Activated CD8-positive, alpha-beta T cell treated with anti-CD3 and anti-CD28 coated beads for 36 hours (primary cell): ENCODE data around the gene SCIMP. TPM values are rescaled to one million over a fixed set of nuclear protein-coding genes. Genes with fewer than 3 reads are reported as not detected.
"Not testable (repeated sequence)": the region's sequence is repeated elsewhere in the genome, so short reads cannot be mapped to it uniquely, and the experiment has no call there.

Source experiments
- ATAC-seq: fragments of 200-7000 bp; cut with Tn5 transposase; one replicate; pipeline ENCODE4 v1.10.0; 2021; ENCODE audit warnings: mild to moderate bottlenecking, moderate library complexity
- CTCF ChIA-PET: fragments of 350-600 bp; sonication (Branson Sonifier 250); formaldehyde crosslinking; loops from one replicate; lab custom pipeline; 2021; ENCODE audit warnings: antibody characterized with exemption; lab: Charles Lee
- POLR2A ChIA-PET: fragments of 350-600 bp; sonication (Branson Sonifier 250); formaldehyde crosslinking; loops from one replicate; lab custom pipeline; 2021; ENCODE audit warnings: antibody characterized with exemption; lab: Charles Lee
- DNase-seq: peaks from one replicate; pipeline ENCODE4 v3.0.0-alpha.2; 2020
- H3K27ac Mint-ChIP-seq: one replicate; pipeline ENCODE4 v1.8.0; 2021; ENCODE audit warnings: mild to moderate bottlenecking, mixed read lengths
- H3K27me3 Mint-ChIP-seq: one replicate; pipeline ENCODE4 v1.8.0; 2021; ENCODE audit warnings: mixed read lengths
- H3K36me3 Mint-ChIP-seq: one replicate; pipeline ENCODE4 v1.8.0; 2021; ENCODE audit warnings: low read depth, mixed read lengths
- H3K4me1 Mint-ChIP-seq: one replicate; pipeline ENCODE4 v1.8.0; 2021; ENCODE audit warnings: low read depth, mixed read lengths
- H3K4me3 Mint-ChIP-seq: one replicate; pipeline ENCODE4 v1.8.0; 2021; ENCODE audit warnings: mild to moderate bottlenecking, moderate library complexity, mixed read lengths
- H3K9me3 Mint-ChIP-seq: one replicate; pipeline ENCODE4 v1.8.0; 2021; ENCODE audit warnings: mixed read lengths
- CTCF ChIP-seq: fragments of 200-600 bp; IDR thresholded peaks from one replicate; pipeline ENCODE4 v1.8.0; 2022; ENCODE audit warnings: antibody characterized with exemption, mild to moderate bottlenecking
- intact Hi-C: fragments of 100-400 bp; cut with micrococcal nuclease; formaldehyde crosslinking; loops from one replicate; pipeline ENCODE4 v1.10.0; 2022
- total RNA-seq, 2 experiments: library from RNA; stranded (reverse); gene quantifications; one replicate each; pipeline ENCODE4 v1.2.3, GENCODE V29; 2021

SCIMP gene
- total RNA-seq, 2 experiments from 2014 or later, result 0.13 to 0.54 TPM

GRCh38 chr17:5237541-5238016, 2.9 kb upstream of the SCIMP start:
- Mint-ChIP-seq H3K27me3 (no peaks in the 10 kb centered on the region), H3K9me3 (peaks cover 4% of the 10 kb centered on the region), H3K4me3 (no peak overlapping the region), H3K27ac (peak overlapping the region; percentile 68), H3K36me3 (no peaks in the 10 kb centered on the region), H3K4me1 (peaks cover 41% of the 10 kb centered on the region)
- peak; percentile 63 for TF ChIP-seq CTCF
- DNase-seq (peak; percentile 81), ATAC-seq (peak; percentile 72)
- POLR2A ChIA-PET, result interaction anchor here (1.8 to 2.3 kb wide), 2 partner anchors 11 to 44 kb away, joined by 5 to 8 read pairs; partner anchors contain the start of gene RABEP1
- CTCF ChIA-PET, result interaction anchor here (0.6 to 4.3 kb wide), 15 partner anchors 9 to 125 kb away, joined by 3 to 27 read pairs (median 3); partner anchors contain the start of gene ZNF594
- intact Hi-C loops, result loop anchor here (5.0 kb wide), 1 partner anchor 40 kb away; no protein-coding TSS in a partner anchor

GRCh38 chr17:5236938-5237540, 2.4 kb upstream of the SCIMP start:
- ATAC-seq, result no peak
- no peak for TF ChIP-seq CTCF
- Mint-ChIP-seq H3K27ac (peak overlapping the region; percentile 68), H3K4me3 (no peak overlapping the region), H3K9me3 (peaks cover 4% of the 10 kb centered on the region), H3K27me3 (no peaks in the 10 kb centered on the region), H3K4me1 (peaks cover 36% of the 10 kb centered on the region), H3K36me3 (no peaks in the 10 kb centered on the region)
- intact Hi-C loops, result loop anchor here (5.0 kb wide), 1 partner anchor 40 kb away; no protein-coding TSS in a partner anchor
- POLR2A ChIA-PET, result interaction anchor here (1.8 to 2.3 kb wide), 2 partner anchors 10 to 45 kb away, joined by 5 to 8 read pairs; partner anchors contain the start of gene RABEP1
- no peak for DNase-seq
- CTCF ChIA-PET, result interaction anchor here (0.9 to 4.3 kb wide), 8 partner anchors 9 to 45 kb away, joined by 3 to 27 read pairs (median 8); partner anchors contain the start of gene ZNF594

- intact Hi-C loops, H3K27ac Mint-ChIP-seq, DNase-seq, ATAC-seq, H3K27me3 Mint-ChIP-seq, H3K9me3 Mint-ChIP-seq, H3K36me3 Mint-ChIP-seq, CTCF ChIA-PET, H3K4me3 Mint-ChIP-seq, POLR2A ChIA-PET: not testable (repeated sequence)
- H3K4me1 Mint-ChIP-seq, result peaks cover 31% of the 10 kb centered on the region
These were observed 1.2 kb downstream of the SCIMP start for GRCh38 chr17:5233492-5233891.

- peaks cover 36% of the 10 kb centered on the region for H3K4me1 Mint-ChIP-seq
- peak overlapping the region; percentile 95 for H3K27ac Mint-ChIP-seq
- H3K27me3 Mint-ChIP-seq, result no peaks in the 10 kb centered on the region
- no peaks in the 10 kb centered on the region for H3K9me3 Mint-ChIP-seq
- DNase-seq (peak; percentile 77), ATAC-seq (peak; percentile 94)
- H3K36me3 Mint-ChIP-seq, result peaks cover 17% of the 10 kb centered on the region
- intact Hi-C loops, result no loop called here
- no peak for TF ChIP-seq CTCF
- CTCF ChIA-PET, result interaction anchor here (0.8 to 2.9 kb wide), 6 partner anchors 9 to 29 kb away, joined by 3 to 10 read pairs (median 6); no protein-coding TSS in a partner anchor
- H3K4me3 Mint-ChIP-seq, result peak overlapping the region; percentile 24
- POLR2A ChIA-PET, result interaction anchor here (1.0 to 2.4 kb wide), 2 partner anchors 10 to 14 kb away, joined by 4 to 8 read pairs; no protein-coding TSS in a partner anchor
These were observed 7.5 kb downstream of the SCIMP start for GRCh38 chr17:5226940-5227878.
